Neutrophil (primary cell): ENCODE measurements around the gene FADS3.

Experiments
- H3K27ac ChIP-seq: fragments of 200-600 bp; sonication (generic); 2 replicates; pipeline ENCODE4 v1.5.1; 2016; ENCODE audit warnings: mild to moderate bottlenecking, moderate library complexity
- H3K27me3 ChIP-seq: fragments of 200-600 bp; sonication (generic); 2 replicates; pipeline ENCODE4 v1.6.0; 2016; ENCODE audit warnings: mild to moderate bottlenecking
- H3K36me3 ChIP-seq: fragments of 200-600 bp; sonication (generic); 2 replicates; pipeline ENCODE4 v1.5.1; 2017
- H3K4me1 ChIP-seq, 2 experiments: fragments of 200-600 bp in 1 of 2; sonication (generic) in 1 of 2; 1 replicate in 1 of 2; 2 replicates in 1 of 2; pipeline versions ENCODE4 v1.5.1 to v1.6.1; 2013 to 2016; ENCODE audit warnings: low read depth in 1 of 2, low read length in 1 of 2, mild to moderate bottlenecking in 1 of 2, moderate library complexity in 1 of 2; ENCODE audit not compliant: control insufficient read depth in 1 of 2, insufficient read depth in 1 of 2
- H3K4me3 ChIP-seq, 2 experiments: fragments of 200-600 bp in 1 of 2; sonication (generic) in 1 of 2; 1 replicate in 1 of 2; 2 replicates in 1 of 2; pipeline ENCODE4 v1.5.1; 2013 to 2016; ENCODE audit warnings: low read depth in 1 of 2, low read length in 1 of 2, mild to moderate bottlenecking in 1 of 2, moderate library complexity in 1 of 2
- H3K9me3 ChIP-seq: fragments of 200-600 bp; sonication (generic); 2 replicates; pipeline ENCODE4 v1.5.1; 2016
- CTCF ChIP-seq: fragments of 200-600 bp; sonication (generic); IDR thresholded peaks from 2 replicates; pipeline ENCODE4 v1.5.1; 2016; ENCODE audit warnings: antibody characterized with exemption

The FADS3 gene

GRCh38 chr11:61869429-61869707 is 22.0 kb downstream of the FADS3 start:
- H3K4me3 ChIP-seq, result no peak overlapping the region
- no peak for TF ChIP-seq CTCF
- H3K4me1 ChIP-seq, result no peaks in the 10 kb centered on the region
- peaks cover 32% of the 10 kb centered on the region for H3K27me3 ChIP-seq
- H3K36me3 ChIP-seq, result no peaks in the 10 kb centered on the region
- H3K27ac ChIP-seq, result no peak overlapping the region
- H3K9me3 ChIP-seq, result no peaks in the 10 kb centered on the region

- no peaks in the 10 kb centered on the region for H3K36me3 ChIP-seq
- H3K27me3 ChIP-seq, result peaks cover 32% of the 10 kb centered on the region
- H3K27ac ChIP-seq, result no peak overlapping the region
- H3K4me3 ChIP-seq, result no peak overlapping the region
- no peaks in the 10 kb centered on the region for H3K4me1 ChIP-seq
- TF ChIP-seq CTCF, result no peak
- no peaks in the 10 kb centered on the region for H3K9me3 ChIP-seq
Measured at GRCh38 chr11:61868571-61869428, 22.5 kb downstream of the FADS3 start.

GRCh38 chr11:61866958-61867343 is 24.4 kb downstream of the FADS3 start:
- Histone ChIP-seq H3K9me3 (no peaks in the 10 kb centered on the region), H3K27me3 (peaks cover 25% of the 10 kb centered on the region), H3K4me3 (no peak overlapping the region), H3K36me3 (no peaks in the 10 kb centered on the region), H3K27ac (no peak overlapping the region), H3K4me1 (no peaks in the 10 kb centered on the region)
- TF ChIP-seq CTCF, result no peak

GRCh38 chr11:61866231-61866957 is 25.0 kb downstream of the FADS3 start:
- no peaks in the 10 kb centered on the region for H3K36me3 ChIP-seq
- H3K27me3 ChIP-seq, result peaks cover 20% of the 10 kb centered on the region

More at GRCh38 chr11:61866231-61866957, 25.0 kb downstream of the FADS3 start:
- H3K27ac ChIP-seq, result no peak overlapping the region
- H3K4me3 ChIP-seq, result no peak overlapping the region
- H3K4me1 ChIP-seq, result no peaks in the 10 kb centered on the region
- TF ChIP-seq CTCF, result no peak
- H3K9me3 ChIP-seq, result no peaks in the 10 kb centered on the region
